ENCODE data around the gene MLKL.

DNA sequence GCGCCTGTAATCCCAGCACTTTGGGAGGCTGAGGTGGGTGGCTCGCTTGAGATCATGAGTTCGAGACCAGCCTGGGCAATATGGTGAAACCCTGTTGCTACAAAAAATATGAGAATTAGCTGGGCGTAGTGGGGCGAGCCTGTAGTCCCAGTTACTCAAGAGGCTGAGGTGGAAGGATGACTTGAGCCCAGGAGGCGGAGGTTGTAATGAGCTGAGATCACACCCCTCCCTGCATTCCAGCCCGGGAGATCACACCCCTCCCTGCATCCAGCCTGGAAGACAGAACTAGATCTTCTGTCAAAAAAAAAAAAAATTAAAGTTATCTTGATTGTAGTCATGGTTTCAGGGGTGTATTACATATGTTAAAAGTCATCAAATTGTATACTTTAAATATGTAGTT is 67.0 kb downstream of the MLKL start:
- TF ChIP-seq GATA2 (IDR thresholded peaks at IDR 0.05; ENCODE audit: low read depth, low read length) (no peak), GATA3 (IDR thresholded peaks at IDR 0.05; ENCODE audit: low read depth, low read length) (no peak)
